OCI-LY1 (cell line): ENCODE data around the gene MSMO1.

ENCODE experiments used
- H2AFZ ChIP-seq: fragments of 200-600 bp; sonication (generic), shearing (Covaris generic); 2 replicates; pipeline ENCODE4 v1.6.0; 2014; ENCODE audit warnings: antibody characterized with exemption, mild to moderate bottlenecking, low read length
- H3F3A ChIP-seq: fragments of 200-600 bp; sonication (generic), shearing (Covaris generic); 2 replicates; pipeline ENCODE4 v1.6.0; 2014; ENCODE audit warnings: mild to moderate bottlenecking, antibody characterized with exemption, low read length, moderate library complexity; ENCODE audit not compliant: insufficient read depth
- H3K27ac ChIP-seq: fragments of 200-600 bp; sonication (generic); 2 replicates; pipeline ENCODE4 v1.5.1; 2014; ENCODE audit warnings: low read length, mixed run types, mild to moderate bottlenecking, low read depth; ENCODE audit not compliant: poor library complexity, severe bottlenecking
- H3K27me3 ChIP-seq: fragments of 200-600 bp; sonication (generic); 2 replicates; pipeline ENCODE4 v1.6.0; 2014; ENCODE audit warnings: antibody characterized with exemption, mild to moderate bottlenecking, low read length, moderate library complexity; ENCODE audit not compliant: insufficient read depth
- H3K36me3 ChIP-seq: fragments of 200-600 bp; sonication (generic); 2 replicates; pipeline ENCODE4 v1.6.1; 2014; ENCODE audit warnings: mild to moderate bottlenecking, antibody characterized with exemption, low read length, moderate library complexity, mixed read lengths; ENCODE audit not compliant: insufficient read depth
- H3K4me1 ChIP-seq: fragments of 200-600 bp; sonication (generic); 2 replicates; pipeline ENCODE4 v1.5.1; 2014; ENCODE audit warnings: mild to moderate bottlenecking, low read length, moderate library complexity; ENCODE audit not compliant: insufficient read depth, severe bottlenecking
- H3K4me2 ChIP-seq: fragments of 200-600 bp; sonication (generic), shearing (Covaris generic); 2 replicates; pipeline ENCODE4 v1.6.1; 2014; ENCODE audit warnings: low read length
- H3K4me3 ChIP-seq: fragments of 200-600 bp; sonication (generic); 2 replicates; pipeline ENCODE4 v1.5.1; 2014; ENCODE audit warnings: low read length, low read depth, mild to moderate bottlenecking, mixed read lengths; ENCODE audit not compliant: poor library complexity, severe bottlenecking
- H3K79me2 ChIP-seq: fragments of 200-600 bp; shearing (Covaris generic); 2 replicates; pipeline ENCODE4 v1.6.1; 2016; ENCODE audit warnings: mixed run types, low read length, mixed read lengths; ENCODE audit not compliant: insufficient read depth
- H3K9ac ChIP-seq: fragments of 200-600 bp; sonication (generic), shearing (Covaris generic); 2 replicates; pipeline ENCODE4 v1.6.1; 2014; ENCODE audit warnings: mild to moderate bottlenecking, low read length, mixed read lengths
- H3K9me2 ChIP-seq: fragments of 200-600 bp; sonication (generic), shearing (Covaris generic); 2 replicates; pipeline ENCODE4 v1.6.1; 2014; ENCODE audit warnings: low read depth, mild to moderate bottlenecking, low read length, mixed read lengths
- H3K9me3 ChIP-seq: fragments of 200-600 bp; shearing (Covaris generic); 2 replicates; pipeline ENCODE4 v1.6.1; 2014; ENCODE audit warnings: low read length, mixed read lengths
- H4K20me1 ChIP-seq: fragments of 200-600 bp; sonication (generic), shearing (Covaris generic); 2 replicates; pipeline ENCODE4 v1.6.0; 2016; ENCODE audit warnings: mild to moderate bottlenecking, low read length; ENCODE audit not compliant: insufficient read depth
- EZH2 ChIP-seq: fragments of 200-600 bp; sonication (generic), shearing (Covaris generic); IDR thresholded peaks from 2 replicates; pipeline ENCODE4 v1.8.0; 2017; ENCODE audit warnings: borderline replicate concordance, mixed run types, mild to moderate bottlenecking, antibody characterized with exemption, low read length, moderate library complexity, mixed read lengths
- TF ChIP-seq, protein P1 (sequence below): fragments of 200-600 bp; sonication (generic), shearing (Covaris generic); IDR thresholded peaks from 2 replicates; pipeline ENCODE4 v1.5.1; 2017; ENCODE audit warnings: mild to moderate bottlenecking, antibody characterized with exemption, low read length, moderate library complexity, mixed read lengths

MSMO1 gene

DNA sequence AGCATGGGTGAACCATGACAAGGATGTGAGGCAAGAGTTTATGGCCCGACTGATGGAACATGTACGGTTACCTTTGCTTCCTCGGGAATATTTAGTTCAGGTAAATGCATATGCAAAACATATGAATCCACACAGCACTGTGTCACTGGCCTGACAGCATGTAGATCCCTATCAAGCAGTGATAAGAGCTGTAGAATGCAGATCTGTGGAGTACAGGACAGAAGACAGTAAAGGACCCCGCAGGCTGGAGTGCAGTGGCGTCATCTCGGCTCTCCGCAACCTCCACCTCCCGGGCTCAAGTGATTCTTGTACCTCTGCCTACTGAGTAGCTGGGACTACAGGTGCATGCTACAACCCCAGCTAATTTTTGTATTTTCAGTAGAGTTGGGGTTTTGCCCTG, 29.8 kb upstream of the MSMO1 start:
- no peak overlapping the region for H3K4me2 ChIP-seq
- H3K79me2 ChIP-seq, result no peaks in the 10 kb centered on the region
- no peaks in the 10 kb centered on the region for H4K20me1 ChIP-seq
- peaks cover 34% of the 10 kb centered on the region for H3K4me1 ChIP-seq
- no peaks in the 10 kb centered on the region for H3F3A ChIP-seq
- H3K36me3 ChIP-seq, result peaks cover 12% of the 10 kb centered on the region; the same call in 1 of the 2 replicates
- H3K4me3 ChIP-seq, result no peak overlapping the region
- H3K27me3 ChIP-seq, result no peaks in the 10 kb centered on the region
- no peak overlapping the region for H3K27ac ChIP-seq
- no peak overlapping the region for H3K9ac ChIP-seq
- no peaks in the 10 kb centered on the region for H3K9me2 ChIP-seq
- no peaks in the 10 kb centered on the region for H3K9me3 ChIP-seq
- no peak overlapping the region for H2AFZ ChIP-seq
- no peak for TF ChIP-seq EZH2
- TF ChIP-seq, protein P1, sequence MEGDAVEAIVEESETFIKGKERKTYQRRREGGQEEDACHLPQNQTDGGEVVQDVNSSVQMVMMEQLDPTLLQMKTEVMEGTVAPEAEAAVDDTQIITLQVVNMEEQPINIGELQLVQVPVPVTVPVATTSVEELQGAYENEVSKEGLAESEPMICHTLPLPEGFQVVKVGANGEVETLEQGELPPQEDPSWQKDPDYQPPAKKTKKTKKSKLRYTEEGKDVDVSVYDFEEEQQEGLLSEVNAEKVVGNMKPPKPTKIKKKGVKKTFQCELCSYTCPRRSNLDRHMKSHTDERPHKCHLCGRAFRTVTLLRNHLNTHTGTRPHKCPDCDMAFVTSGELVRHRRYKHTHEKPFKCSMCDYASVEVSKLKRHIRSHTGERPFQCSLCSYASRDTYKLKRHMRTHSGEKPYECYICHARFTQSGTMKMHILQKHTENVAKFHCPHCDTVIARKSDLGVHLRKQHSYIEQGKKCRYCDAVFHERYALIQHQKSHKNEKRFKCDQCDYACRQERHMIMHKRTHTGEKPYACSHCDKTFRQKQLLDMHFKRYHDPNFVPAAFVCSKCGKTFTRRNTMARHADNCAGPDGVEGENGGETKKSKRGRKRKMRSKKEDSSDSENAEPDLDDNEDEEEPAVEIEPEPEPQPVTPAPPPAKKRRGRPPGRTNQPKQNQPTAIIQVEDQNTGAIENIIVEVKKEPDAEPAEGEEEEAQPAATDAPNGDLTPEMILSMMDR, result no peak

GRCh38 chr4:165299399-165300060, 27.9 kb upstream of the MSMO1 start:
- Histone ChIP-seq H3K79me2 (no peaks in the 10 kb centered on the region), H3K9ac (no peak overlapping the region), H3K27me3 (no peaks in the 10 kb centered on the region), H3K4me3 (no peak overlapping the region), H2AFZ (no peak overlapping the region), H4K20me1 (no peaks in the 10 kb centered on the region), H3K9me3 (no peaks in the 10 kb centered on the region), H3K9me2 (no peaks in the 10 kb centered on the region), H3K27ac (no peak overlapping the region), H3F3A (no peaks in the 10 kb centered on the region), H3K36me3 (peaks cover 12% of the 10 kb centered on the region; the same call in 1 of the 2 replicates), H3K4me2 (no peak overlapping the region), H3K4me1 (peaks cover 23% of the 10 kb centered on the region)
- TF ChIP-seq, protein P1, result no peak
- no peak for TF ChIP-seq EZH2

GRCh38 chr4:165301833-165302232, 25.6 kb upstream of the MSMO1 start:
- Histone ChIP-seq H3K36me3 (peaks cover 12% of the 10 kb centered on the region; the same call in 1 of the 2 replicates), H3K27me3 (no peaks in the 10 kb centered on the region), H4K20me1 (no peaks in the 10 kb centered on the region), H3K9me2 (no peaks in the 10 kb centered on the region), H3K4me3 (no peak overlapping the region), H3K4me1 (peaks cover 15% of the 10 kb centered on the region), H3K27ac (no peak overlapping the region), H3K9me3 (no peaks in the 10 kb centered on the region), H3K9ac (no peak overlapping the region), H2AFZ (no peak overlapping the region), H3F3A (no peaks in the 10 kb centered on the region), H3K4me2 (peak overlapping the region; percentile 42; the same call in 1 of the 2 replicates), H3K79me2 (no peaks in the 10 kb centered on the region)
- TF ChIP-seq EZH2, result no peak

GRCh38 chr4:165302658-165303057, 24.8 kb upstream of the MSMO1 start:
- Histone ChIP-seq H2AFZ (no peak overlapping the region), H3K9me2 (no peaks in the 10 kb centered on the region), H3K9ac (no peak overlapping the region), H3K4me1 (peaks cover 15% of the 10 kb centered on the region), H3K4me2 (no peak overlapping the region), H3K4me3 (no peak overlapping the region), H3K79me2 (no peaks in the 10 kb centered on the region), H3K27ac (no peak overlapping the region), H3K9me3 (no peaks in the 10 kb centered on the region), H3K27me3 (no peaks in the 10 kb centered on the region), H3K36me3 (peaks cover 9% of the 10 kb centered on the region; the same call in 1 of the 2 replicates), H3F3A (no peaks in the 10 kb centered on the region), H4K20me1 (no peaks in the 10 kb centered on the region)
- TF ChIP-seq EZH2, result no peak
- TF ChIP-seq, protein P1, result no peak
